HG03097 (cell line): ENCODE measurements around the gene PAX6.

ENCODE experiments used
- ATAC-seq: cut with Tn5 transposase; IDR thresholded peaks from one replicate; pipeline ENCODE4 v1.9.1; 2021; ENCODE audit not compliant: unreplicated experiment, low FRiP score

The PAX6 gene

GRCh38 chr11:31799435-31800397 lies 11.4 kb downstream of the PAX6 start:
- ATAC-seq = no peak

DNA sequence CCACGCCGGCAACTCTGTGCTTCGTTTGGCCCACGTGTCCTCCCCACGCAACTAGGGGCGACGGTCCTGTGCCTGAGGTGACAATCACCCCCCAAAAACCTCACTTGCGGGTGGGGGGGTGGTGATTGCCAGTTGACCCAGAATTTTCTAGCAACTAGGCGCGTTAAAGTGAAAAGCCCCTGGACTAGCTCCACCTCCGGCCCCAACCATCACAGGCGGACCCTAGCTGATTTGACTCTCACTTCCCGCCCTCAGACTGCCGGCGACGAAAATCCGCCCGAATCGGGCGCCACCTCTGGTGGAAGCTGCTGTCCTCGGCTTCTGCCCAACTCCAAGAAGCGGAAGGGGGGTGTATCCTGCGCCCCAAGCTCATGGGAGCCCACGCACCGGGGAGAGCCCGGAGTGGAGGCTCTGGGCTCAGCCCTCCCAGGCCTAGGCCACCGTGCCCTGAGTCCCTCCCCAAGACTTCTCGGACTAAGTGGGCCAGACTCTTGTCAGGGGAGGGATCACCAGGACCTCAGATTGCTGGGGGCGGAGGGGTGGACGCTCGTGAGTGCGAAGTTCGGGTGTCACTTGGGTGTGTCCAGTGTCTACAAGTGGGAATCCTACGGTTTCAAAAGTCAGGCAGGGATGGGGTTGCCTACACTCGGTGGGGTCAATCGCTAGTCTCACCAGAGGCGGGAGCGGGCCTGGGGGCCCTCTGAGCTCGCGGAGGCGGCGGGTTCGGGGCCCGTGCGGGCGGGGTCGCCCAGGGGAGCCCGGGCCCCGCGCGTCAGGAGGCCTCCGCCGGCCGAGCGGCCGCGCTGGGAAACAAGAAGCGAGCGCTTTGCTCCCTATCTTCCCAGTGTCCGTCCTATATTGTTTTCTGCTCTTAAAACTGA lies 12.3 kb downstream of the PAX6 start:
- no peak for ATAC-seq

DNA sequence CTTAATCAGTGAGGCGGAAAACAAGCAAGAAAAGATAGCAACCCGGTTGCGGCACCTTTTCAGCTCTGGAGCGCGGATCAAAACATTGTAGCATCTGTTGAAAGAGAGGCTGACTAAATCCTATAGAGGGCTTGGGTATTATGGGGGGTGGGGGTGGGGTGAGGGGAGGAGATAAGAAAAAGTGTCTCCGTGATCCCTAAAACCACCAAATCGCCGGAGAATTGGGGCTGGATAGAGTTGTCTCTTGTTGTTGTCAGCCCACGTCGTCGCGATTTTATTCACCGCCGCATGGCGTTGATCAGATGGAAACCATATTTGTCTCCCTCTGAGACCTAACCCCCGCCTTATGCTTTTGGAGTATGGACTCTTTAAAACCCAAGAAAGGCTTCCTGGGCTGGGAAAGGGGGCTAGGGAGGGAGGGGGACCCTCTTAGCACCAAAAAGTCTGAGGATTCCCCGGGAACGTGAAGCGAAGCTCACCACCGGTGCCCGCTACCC lies 13.0 kb downstream of the PAX6 start:
- no peak for ATAC-seq

DNA sequence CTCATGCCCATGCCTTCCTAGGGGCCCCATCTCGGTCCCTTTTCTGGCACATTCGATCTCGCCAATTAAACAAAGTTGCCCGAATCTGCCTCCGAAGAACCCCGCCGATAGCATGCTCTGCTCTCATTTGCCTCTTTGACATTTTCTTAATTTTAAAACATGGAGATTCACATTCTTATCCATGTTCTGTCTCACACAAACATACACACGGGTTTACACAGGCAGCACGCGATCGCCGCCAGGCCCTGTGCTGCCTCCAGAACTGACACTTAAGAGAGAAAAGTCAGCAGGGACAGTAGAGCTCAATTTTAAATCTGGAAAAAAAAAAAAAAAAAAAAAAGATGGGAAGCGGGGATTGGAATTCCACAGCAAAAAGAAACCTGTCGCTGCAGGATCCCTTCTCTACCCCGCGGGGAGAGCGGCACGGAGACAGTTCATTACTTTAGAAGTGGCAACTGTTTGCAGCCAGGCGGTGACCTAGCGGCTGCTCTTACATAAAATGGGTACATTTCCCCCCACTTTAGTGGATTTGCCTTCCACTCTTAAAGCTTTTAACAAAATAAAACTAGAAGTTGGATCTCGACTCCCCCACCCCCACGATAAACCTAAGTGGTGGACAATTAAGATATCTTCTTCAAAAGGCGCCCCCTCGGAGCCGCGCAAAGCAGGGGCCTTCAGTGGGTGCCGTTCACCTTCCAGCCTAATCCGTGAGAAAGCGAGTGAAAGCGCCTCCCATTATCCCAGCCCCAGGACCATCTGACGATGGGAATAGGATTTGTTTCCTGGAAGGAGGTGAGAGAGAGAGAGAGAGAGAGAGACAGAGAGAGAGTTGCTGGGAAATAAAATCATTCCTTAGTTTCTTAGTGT lies 13.7 kb downstream of the PAX6 start:
- ATAC-seq = no peak

GRCh38 chr11:31796499-31797189 lies 14.5 kb downstream of the PAX6 start:
- no peak for ATAC-seq

DNA sequence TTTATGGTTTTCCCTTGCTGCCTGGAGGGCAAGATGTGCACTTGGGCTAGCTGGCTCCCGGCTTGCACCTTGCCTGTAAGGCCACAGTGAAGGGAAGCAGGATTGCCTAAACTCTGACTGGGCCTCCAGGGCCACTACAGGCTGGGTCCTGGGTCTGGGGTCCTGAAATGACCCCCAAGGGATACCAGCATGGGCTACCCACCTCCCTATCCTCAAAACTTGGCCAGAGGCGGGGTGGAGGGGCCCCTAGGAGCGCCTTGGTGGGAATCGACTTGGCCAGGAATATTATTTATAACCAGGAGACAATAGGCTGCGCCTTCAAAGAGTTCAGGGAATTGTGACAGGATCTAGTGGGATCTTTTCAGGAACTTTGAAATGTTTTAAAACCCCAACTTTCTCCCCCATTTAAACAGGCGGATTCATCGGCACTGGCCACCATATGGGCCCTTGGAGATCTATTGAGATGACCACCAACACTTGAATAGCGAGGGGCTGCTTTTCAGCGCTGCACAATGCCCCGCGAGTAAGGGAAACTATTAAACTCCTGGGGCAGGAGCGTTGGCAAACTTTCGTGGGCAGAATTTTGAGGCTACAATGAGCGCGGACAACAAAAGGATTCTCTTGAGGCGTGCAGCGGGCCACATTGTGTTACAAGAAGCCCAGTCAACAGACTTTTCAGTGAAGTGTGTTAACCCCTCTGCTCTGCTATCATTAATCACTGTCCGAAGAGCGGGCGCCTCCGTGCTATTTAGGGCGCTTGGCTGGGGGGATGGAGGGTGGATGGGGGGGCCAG lies 15.2 kb downstream of the PAX6 start:
- no peak for ATAC-seq

DNA sequence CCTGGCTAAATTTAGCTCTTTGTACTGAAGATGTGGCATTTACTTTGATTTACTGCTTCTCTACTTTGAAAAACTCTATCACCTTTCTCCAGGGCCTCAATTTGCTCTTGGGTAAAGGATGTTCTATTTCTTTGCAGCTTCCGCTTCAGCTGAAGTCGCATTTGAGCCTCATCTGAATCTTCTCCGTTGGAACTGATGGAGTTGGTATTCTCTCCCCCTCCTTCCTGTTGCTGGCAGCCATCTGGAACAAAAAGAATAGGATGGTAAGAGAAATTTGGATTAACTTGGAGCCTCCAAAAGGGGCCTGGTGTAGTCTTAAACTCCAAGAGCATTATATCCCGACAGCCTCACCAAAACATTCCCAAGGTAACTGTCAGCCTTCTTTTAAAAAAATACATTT lies 16.6 kb downstream of the PAX6 start:
- ATAC-seq = no peak

- no peak for ATAC-seq
Observed at GRCh38 chr11:31793264-31793663, 17.9 kb downstream of the PAX6 start.

- no peak for ATAC-seq
Observed at GRCh38 chr11:31792456-31792855, 18.7 kb downstream of the PAX6 start.

DNA sequence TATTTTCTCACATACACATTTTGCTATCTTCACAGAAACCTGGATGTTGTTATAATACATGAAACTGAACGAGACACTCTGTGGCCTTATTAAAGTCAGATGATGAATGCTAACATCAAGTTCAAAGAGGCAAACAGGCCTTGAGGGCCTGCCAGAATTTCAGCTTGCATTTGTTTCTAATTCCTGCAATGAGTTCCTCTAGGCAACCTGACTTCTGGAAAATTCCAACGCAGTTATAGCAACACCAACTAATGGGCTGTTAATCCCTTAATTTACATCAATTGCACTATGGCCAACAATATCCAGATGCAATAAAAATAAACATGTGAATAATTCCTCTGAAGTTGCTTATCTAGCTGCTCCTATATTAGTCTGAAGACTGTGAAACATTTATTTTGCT lies 19.1 kb downstream of the PAX6 start:
- no peak for ATAC-seq

DNA sequence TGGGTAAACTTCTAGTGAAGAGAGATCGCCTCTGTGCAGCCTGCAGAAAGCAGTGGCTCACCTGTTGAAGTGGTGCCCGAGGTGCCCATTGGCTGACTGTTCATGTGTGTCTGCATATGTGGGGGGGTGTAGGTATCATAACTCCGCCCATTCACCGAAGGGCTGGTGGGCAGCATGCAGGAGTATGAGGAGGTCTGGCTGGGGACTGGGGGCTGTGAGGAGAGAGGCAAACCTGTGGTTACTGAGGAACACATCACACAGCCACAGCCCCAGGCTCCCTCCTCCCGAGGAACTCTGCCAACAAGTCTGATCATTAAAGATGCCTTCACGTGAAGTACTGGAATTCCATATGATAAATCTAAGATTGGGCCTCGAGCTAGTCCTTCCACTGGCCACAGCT lies 20.5 kb downstream of the PAX6 start:
- ATAC-seq = no peak

- no peak for ATAC-seq
Observed at GRCh38 chr11:31788085-31788484, 23.0 kb downstream of the PAX6 start.

DNA sequence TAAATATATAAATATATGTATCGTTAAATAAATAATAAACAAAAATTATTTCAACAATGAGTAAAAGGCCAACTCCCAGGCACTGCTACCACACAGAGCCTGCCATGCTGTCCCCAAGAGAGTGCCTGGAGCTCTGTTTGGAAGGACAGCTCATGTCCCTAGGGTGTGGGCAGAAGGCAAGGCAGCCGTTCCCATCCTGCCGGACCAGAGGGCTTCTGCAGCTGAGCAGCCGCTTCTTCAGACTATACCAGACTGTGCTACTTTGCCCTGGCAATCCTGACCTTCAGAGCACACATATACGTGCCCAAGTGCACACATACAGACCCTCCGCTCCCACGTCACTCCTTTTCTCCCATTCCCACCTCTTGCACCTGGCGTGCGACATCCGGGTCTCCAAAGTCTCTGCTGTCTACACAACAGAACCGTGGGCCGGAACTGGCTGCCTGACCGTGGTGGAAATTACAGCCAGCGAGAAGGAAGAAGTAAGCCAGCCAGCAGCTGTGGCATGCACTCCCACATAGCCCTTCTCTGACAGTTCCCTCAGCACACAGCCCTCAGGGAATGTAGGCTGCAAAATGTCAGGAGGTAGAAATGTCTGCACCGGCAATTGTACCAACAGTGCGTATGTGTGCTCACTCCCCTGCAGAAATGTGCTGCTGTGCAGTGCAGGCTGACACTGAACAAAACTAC lies 24.0 kb downstream of the PAX6 start:
- ATAC-seq = no peak

GRCh38 chr11:31784611-31785010 lies 26.5 kb downstream of the PAX6 start:
- ATAC-seq = no peak

GRCh38 chr11:31783252-31783651 lies 27.9 kb downstream of the PAX6 start:
- ATAC-seq = no peak

DNA sequence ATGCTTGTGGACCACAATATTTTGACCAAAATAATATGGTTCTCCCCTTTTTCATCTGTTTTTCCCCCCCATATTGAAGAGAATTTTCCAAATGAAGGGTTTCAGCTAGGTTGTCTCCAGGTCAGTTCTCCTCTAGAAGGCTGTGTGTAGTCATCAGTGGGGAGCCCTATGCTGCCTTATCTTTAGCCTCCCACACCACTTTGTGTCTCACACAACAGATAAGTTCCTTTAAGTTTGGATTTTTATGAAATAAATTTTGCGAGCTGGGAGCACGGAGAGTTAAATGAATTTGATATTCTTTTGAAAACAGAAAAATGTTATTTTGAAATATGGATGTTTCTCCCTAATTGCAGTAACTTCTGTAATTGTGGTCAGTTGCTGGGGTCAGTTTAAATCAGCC lies 28.9 kb downstream of the PAX6 start:
- ATAC-seq = no peak

GRCh38 chr11:31780480-31780971 lies 30.6 kb downstream of the PAX6 start:
- no peak for ATAC-seq

DNA sequence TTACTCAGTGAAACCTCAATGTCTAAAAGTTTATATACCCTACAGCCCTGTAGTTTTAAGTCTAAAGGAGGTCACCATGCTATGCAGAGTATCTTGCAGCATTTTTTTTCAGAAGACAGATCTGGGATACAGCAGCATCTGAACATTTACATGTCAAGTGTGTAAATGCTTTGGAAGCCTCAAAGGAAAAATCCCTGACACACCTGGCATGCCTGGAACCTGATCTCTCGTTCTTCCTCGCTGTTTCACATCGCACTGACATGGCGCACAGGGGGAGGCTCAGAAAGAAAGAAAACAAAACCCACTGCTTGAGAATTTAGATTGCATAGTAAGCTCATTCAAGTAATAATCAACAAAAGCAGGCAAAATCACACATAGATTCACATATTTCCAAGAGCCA lies 31.0 kb downstream of the PAX6 start:
- ATAC-seq = no peak
